GM12892 (cell line): Measurements from ENCODE around the gene PFKL.

Experiments used
- POLR2A ChIP-seq: IDR thresholded peaks from 2 replicates; pipeline ENCODE4 v1.6.1; 2011; ENCODE audit warnings: low read depth, low read length, control low read depth
- POLR2AphosphoS5 ChIP-seq: IDR thresholded peaks from 2 replicates; pipeline ENCODE4 v1.6.1; 2011; ENCODE audit warnings: low read depth, low read length, control low read depth

DNA sequence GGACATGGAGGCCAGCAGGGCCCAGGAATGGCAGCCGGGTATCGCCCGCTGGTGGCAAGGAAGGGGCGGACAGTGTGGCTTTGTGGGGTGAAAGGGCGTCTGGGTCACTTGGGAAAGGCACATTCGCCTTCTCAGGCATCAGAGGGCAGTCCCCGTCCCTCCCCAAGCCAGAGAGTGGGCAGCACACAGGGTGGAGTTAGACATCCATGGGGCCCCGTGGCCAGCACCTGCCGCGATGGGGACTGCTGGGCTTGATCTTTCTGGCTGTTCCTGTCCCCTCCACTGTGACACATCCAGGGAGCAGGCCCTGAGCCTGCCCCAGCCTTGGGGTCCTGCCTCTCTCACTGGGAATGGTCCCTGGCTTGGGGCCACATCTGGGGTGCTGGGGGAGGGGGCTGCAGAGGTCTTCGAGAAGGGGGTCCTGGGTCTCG, 49.6 kb downstream of the PFKL start:
- TF ChIP-seq POLR2A (no peak), POLR2AphosphoS5 (no peak)
